Fibroblast of mammary gland (primary cell): ENCODE results near the gene TSPAN9.

Experiments
- DNase-seq: peaks from one replicate; pipeline ENCODE4 v3.0.0-alpha.2; 2010; ENCODE audit warnings: low read depth
- H3K4me3 ChIP-seq: 2 replicates; pipeline ENCODE4 v1.5.1; 2011; ENCODE audit warnings: low read depth, mild to moderate bottlenecking, low read length, moderate library complexity; ENCODE audit not compliant: control insufficient read depth
- TF ChIP-seq, protein P1 (sequence below): conservative IDR thresholded peaks from 2 replicates; pipeline ENCODE4 v1.5.1; 2011; ENCODE audit warnings: low read depth, low read length, inconsistent platforms; ENCODE audit not compliant: control insufficient read depth, insufficient read depth

The TSPAN9 gene

GRCh38 chr12:3267690-3268089 lies 190.5 kb downstream of the TSPAN9 start:
- DNase-seq: no peak
- TF ChIP-seq, protein P1, sequence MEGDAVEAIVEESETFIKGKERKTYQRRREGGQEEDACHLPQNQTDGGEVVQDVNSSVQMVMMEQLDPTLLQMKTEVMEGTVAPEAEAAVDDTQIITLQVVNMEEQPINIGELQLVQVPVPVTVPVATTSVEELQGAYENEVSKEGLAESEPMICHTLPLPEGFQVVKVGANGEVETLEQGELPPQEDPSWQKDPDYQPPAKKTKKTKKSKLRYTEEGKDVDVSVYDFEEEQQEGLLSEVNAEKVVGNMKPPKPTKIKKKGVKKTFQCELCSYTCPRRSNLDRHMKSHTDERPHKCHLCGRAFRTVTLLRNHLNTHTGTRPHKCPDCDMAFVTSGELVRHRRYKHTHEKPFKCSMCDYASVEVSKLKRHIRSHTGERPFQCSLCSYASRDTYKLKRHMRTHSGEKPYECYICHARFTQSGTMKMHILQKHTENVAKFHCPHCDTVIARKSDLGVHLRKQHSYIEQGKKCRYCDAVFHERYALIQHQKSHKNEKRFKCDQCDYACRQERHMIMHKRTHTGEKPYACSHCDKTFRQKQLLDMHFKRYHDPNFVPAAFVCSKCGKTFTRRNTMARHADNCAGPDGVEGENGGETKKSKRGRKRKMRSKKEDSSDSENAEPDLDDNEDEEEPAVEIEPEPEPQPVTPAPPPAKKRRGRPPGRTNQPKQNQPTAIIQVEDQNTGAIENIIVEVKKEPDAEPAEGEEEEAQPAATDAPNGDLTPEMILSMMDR: no peak
- no peak overlapping the region for H3K4me3 ChIP-seq

GRCh38 chr12:3269594-3269993 lies 192.4 kb downstream of the TSPAN9 start:
- DNase-seq: no peak
- TF ChIP-seq, protein P1: no peak

DNA sequence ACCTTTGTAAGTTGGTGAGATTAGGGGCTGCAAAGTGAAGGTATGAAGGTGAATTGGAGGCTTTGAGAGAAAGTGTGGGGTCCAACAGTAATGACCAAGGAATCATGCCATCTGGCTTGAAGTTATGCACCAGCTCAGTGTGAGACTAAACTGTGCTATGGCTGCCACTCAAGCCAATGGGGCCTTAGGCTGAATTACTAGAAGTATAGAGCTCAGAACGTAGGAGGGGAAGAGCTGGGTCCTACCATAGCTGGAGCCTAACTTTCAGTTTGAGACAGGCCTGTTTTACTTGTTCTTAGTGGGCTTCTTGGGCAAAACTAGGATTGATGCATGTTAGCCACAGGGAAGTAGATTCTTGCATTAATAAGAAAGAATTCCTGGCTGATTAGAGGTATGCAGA lies 194.0 kb downstream of the TSPAN9 start:
- TF ChIP-seq, protein P1: no peak
- DNase-seq: no peak
- no peak overlapping the region for H3K4me3 ChIP-seq

More at GRCh38 chr12:3269594-3269993, 192.4 kb downstream of the TSPAN9 start:
- H3K4me3 ChIP-seq: no peak overlapping the region

- TF ChIP-seq, protein P1: no peak
- DNase-seq: no peak
Observed at GRCh38 chr12:3271639-3272038, 194.5 kb downstream of the TSPAN9 start.

GRCh38 chr12:3272958-3273357 lies 195.8 kb downstream of the TSPAN9 start:
- H3K4me3 ChIP-seq: no peak overlapping the region
- no peak for DNase-seq
- TF ChIP-seq, protein P1: no peak

More at GRCh38 chr12:3271639-3272038, 194.5 kb downstream of the TSPAN9 start:
- H3K4me3 ChIP-seq: no peak overlapping the region

DNA sequence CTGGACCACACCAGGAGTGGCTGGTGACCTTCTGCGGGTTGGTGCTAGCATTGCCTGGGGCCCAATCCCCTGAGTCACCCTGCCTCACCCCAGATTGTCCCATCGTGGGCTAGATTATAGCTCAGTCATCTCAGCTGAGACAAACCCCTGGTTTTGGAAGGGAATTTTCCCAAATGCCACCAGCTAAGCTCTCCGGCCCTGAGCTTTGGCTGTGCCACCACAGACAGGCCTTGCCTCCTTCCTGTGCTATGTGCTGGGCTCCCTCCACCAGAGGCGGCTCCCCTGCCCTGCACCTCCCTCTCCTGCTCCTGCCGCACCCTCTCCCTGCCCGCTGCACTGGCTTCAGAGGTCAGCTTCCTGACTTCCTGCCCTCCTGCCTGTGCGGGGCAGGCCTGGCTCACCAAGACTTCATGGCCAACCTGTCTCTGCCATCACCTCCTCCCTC lies 196.3 kb downstream of the TSPAN9 start:
- DNase-seq: no peak
- TF ChIP-seq, protein P1: no peak
- no peak overlapping the region for H3K4me3 ChIP-seq

DNA sequence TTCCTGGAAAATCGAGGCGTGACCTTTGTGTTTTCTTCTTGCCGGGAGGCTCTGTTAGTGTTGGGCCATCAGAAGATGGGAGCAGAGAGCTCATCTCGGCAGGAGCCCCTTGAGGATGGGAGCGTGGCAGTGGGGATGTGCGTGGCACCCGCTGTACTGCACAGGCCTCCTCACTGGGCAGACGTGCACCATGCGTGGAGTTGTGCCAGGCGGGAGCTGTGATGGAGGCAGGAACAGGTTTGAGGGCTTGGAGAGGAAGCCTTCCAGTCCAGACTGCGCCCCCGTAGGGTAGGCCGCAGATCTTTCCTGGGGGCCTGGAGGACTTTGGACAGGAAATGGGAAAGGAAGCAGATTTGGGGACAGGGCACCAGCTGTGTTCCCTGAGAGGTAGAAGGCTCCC lies 197.5 kb downstream of the TSPAN9 start:
- H3K4me3 ChIP-seq: no peak overlapping the region
- TF ChIP-seq, protein P1: no peak
- DNase-seq: no peak
